Hypothalamus (tissue), 51 donors: ENCODE measurements around the gene MRPL23.
"Not testable (repeated sequence)": the region's sequence is repeated elsewhere in the genome, so short reads cannot be mapped to it uniquely, and the experiment has no call there.

Experiments
- DNase-seq, 51 donors: peaks; one replicate each; lab custom pipeline; 2025; lab: John Stamatoyannopoulos, UW

The MRPL23 gene

DNA sequence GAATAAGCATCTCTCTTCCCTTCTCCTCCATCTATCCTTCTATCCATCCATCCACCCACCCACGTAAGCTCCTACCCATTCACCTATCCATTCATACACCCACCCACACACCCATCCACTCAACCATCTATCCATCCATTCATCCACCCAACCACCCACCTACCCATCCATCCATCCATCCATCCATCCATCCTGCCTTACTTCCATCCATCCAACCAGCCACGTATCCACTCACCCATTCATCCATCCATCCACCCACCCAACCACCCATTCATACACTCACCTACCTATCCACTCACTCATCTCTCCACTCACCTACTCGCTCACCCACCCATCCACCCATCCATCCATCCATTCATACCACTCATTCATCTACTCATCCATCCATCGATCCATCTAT, 14.5 kb upstream of the MRPL23 start:
- DNase-seq, result no peak

DNA sequence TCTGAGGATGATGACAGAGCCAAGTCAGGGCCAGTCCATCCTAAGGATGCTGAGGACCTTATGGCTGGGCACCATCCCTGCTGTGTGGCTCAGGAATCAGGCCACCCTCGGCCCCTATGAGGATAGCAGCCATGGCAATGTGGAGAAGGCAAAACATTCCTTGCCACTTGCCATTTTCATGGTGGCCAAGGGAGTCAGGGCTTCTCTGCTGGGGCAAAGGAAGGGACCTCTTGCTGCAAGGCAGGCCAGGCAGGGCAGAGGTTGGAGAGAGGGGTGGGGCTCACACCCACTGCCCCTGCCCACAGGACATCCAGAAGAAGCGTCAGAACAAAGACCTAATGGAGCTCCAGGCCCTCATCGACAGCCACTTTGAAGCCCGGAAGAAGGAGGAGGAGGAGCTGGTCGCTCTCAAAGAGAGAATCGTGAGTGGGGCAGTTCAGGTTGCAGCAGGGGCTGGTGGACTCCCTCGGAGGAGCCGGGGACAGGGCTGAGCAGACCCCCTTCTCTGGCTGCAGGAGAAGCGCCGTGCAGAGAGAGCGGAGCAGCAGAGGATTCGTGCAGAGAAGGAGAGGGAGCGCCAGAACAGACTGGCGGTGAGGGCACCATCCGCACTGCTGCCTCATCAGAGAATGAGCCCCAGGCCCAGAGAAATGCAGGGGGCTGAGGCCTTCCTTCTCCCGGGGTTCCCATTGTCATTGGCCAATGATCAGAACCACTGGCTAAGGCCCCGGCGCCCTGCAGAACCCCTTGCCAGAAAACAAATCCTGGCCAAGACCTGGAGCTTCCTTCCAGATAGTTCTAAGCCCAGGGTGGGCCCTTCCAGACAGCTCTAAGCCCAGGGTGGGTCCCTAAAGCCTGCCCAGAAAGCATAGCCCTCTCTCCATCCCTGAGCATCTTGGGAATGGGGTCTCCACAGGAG, 13.5 kb upstream of the MRPL23 start:
- no peak for DNase-seq

DNA sequence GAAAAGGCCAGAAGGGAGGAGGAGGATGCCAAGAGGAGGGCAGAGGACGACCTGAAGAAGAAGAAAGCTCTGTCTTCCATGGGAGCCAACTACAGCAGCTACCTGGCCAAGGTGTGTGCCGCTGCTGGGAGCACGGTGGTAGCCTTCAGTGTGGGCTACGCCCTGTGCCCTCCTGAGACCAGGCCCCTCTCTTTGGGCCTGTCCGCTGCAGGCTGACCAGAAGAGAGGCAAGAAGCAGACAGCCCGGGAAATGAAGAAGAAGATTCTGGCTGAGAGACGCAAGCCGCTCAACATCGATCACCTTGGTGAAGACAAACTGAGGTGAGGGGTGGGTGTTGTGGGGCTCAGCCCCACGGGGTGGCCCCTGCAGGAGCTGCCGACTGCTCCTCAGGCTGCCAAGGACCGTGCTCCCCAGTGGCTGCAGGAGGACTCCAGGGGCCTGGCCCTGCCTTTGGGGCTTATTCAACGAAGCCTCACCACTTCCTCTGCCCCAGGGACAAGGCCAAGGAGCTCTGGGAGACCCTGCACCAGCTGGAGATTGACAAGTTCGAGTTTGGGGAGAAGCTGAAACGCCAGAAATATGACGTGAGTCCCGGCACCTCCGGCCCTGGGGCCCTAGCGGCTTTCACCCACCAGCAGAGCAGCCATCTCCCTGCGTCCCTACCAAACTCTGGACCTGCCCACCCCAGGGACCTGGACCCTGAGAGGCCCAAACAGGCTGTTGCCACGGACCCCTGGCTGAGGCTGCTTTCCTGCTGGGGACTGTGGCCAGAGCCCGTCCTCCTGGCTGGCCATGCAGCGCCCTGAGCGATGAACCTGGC, 12.6 kb upstream of the MRPL23 start:
- DNase-seq, result no peak

DNA sequence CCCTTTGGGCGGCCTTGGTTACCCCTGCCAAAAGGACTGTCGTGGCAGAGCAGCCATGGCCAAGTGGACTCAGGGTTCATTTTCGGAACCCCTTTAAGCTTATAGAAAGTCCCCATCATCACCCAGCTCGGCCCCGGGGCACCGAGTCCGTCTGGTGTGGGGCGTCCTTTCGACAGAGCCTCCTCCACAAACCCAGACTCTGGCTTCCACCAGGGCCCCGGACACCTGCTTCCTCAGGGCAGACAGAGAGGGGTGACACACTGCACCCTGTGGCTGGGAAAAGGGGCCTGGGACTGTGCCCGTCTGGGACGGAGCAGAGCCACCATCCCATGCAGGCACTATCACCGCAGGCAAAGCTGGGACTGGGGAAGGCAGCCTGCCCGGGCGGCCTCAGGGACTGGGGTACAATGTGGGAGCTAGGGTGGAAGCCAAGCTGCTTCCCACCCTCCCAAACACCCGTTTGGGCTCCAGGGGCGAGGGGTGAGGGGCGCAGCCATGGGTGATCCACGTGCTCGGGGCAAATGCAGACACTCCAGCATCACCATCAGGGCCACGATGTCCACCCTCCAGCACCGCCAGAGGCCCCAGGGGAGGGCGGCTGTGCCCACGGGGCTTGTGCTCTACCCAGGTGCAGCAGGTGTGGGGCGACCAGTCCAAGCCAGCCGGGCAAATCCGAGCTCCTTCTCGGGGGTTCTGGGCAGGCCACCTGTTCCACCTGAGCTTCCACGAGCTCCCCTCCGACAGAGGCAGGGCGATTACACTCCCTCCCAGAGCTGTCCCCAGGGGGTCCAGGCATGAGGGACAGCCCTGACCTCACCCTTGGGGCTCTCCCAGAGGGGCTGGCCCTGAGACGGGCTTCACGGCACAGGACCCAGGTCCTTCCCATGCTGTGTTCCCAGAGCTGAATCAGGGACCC, 11.7 kb upstream of the MRPL23 start:
- no peak for DNase-seq

DNA sequence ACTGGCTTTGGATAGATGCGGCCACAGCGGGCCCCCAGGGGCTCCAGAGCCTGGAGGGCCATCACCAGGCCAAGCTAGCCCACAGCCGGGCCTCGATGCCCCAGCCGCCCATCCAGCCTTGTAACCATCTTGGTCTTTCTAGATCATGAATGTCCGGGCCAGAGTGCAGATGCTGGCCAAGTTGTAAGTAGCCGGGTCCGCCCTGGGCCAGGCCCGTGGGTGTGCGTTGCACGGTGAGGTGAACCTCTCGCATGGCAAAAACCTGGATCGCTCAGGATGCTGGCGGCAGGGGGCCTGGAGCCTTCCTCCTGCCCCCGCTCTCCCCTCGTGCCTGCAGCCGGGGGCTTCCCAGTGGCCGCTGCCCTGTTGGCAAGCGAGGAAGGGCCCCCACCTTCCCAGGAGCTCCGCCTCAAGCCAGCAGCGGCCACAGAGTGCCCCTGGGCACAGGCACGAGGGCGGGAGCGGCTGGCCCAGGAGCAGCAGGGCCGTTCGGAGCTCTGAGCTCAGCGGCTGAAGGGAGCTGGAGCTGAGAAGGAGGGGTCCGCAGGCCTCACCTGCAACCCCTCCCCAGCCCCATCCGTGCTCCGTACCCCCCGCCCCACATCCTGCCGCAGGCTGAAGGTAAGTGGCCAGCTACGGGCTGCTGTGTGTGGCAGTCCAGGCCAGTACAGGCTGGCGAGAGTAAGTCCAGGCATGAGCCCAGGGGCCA, 10.9 kb upstream of the MRPL23 start:
- DNase-seq, result no peak

DNA sequence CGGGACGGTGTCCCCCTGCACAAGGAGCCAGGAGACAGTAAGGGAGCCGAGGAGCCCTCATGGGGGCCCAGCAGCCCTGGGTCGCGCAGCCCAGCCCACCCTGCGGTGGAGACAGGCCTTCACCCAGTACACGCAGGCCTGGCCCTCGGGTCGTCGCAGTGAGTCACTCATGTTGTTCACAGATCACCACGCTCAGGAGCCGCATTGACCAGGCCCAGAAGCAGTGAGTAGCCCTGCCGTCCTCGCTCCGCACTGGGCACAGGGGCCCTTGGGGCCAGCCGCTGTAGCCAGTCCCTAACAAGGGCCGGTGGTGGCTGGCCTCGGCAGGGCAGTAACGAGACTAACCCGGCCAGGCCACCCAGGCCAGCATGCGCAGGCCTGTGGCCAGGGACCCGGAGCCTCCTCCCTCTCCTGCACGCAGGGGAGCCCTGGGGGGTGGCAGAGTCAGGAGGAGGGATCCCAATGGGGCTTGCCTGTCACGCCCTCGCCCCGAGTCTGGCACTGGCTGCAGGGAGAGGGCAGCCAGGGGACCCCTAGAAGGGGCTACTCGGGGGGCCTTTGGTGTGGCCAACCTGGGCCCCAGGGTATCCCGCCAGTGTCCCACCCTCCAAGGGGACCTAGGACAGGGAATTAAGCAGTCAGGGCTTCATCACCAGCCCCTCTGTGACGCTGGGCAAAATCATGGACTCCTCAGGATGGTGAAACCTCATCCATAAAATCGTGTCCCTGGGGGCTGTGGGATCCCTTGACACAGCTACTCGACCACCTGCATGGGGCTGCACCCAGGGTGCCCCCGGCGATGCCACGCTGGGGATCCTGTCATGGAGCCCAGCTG, 10.1 kb upstream of the MRPL23 start:
- no peak for DNase-seq

DNA sequence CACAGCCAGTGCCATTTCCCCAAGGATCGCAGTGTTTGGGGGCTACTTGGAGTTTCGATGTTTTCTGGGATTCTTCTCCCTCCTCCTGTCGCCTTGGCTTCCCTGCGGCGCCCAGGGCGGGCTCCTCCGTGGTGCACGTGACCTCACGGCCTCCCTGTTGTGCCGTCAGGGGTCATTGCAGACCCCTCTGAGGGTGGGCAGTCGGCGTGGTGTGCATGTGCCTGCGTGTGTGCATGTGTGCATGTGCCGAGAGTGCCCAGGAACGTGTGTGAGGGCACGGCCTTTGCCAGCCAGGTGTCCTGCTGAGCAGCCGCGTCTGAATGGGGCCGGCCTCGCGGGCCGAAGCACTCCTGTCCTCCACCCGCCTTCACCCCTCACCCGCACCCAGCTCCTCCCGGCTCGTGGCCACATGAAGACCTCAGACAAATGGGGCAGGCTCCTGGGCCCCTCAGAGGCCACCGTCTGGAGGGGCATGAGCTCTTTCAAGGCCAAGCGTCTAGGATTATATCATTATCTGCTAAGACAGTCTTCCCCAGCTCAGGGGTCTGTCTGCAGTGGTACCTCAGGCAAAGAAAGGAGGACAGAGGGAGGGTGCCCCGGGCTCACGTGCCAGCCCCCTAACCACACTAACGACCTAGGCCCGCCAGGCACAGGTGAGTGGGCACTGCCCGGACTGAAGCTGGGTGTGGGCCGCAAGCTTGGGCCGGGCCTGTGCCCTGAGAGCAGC, 9.4 kb upstream of the MRPL23 start:
- DNase-seq, result no peak

DNA sequence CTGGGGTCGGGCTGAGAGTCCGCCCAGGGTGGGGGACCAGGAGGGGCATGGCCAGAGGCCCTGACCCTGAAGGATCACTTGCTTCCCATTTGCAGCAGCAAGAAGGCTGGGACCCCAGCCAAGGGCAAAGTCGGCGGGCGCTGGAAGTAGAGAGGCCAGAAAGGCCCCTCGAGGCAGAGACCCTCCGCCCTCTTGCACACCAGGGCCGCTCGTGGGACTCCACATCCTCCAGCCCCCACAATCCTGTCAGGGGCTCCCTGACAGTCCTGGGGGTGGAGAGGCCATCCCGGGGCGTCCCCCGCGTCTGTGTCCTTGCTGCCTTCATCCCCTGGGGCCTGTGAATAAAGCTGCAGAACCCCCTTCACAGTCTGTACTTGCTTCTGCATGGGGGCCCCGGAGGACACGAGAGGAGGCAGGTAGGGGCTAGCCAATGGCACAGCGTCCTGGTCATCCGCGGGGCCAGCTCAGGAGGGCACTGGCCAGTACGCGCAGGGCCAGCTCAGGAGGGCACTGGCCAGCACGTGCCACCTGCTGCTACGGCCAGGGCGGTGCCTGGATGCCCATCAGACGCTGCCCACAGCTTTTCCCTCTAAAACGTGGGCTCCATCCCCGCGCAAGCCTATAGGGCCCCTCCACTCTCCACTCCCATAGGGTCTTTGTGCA, 8.7 kb upstream of the MRPL23 start:
- no peak for DNase-seq

DNA sequence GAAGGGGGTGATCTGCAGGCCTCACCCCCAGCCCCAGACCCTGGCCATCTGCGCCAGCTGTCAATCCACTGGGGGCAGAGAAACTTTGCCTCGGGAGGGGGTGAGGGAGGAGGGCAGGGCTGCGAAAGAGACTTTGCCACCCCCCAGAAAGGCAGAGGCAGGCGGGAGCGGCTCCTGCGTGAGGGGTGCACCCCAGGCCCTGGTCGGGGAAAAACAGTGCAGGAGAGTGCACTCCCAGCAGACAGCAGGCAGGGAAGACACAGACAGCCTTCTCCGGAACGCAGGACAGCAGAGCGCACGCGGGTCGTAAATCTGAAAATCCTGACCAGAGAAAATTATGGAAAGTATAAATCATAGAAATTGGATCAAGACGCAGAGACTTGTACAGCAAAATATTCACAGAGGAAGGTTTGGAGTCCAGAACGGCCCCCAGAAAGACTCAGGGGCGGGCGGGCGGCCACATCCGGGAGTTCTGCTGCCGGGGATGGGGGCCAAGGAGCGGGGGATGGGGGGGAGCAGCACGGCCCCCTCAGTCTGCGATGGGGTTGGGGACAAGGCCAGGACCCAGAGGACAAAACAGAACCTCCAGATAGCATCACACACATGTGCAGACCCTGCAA, 8.0 kb upstream of the MRPL23 start:
- no peak for DNase-seq

DNA sequence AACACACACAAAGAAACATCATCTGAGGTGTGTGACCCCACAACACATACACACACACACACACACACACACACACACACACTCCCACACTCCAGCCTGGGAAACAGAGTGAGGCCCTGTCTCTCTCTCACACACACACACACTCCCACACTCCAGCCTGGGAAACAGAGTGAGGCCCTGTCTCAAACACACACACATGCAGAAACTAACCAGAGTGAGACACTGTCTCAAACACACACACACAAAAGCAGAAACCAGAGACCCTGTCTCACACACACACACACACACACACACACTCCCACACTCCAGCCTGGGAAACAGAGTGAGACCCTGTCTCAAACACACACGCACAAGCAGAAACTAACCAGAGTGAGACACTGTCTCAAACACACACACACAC, 7.3 kb upstream of the MRPL23 start:
- not testable (repeated sequence) for DNase-seq

DNA sequence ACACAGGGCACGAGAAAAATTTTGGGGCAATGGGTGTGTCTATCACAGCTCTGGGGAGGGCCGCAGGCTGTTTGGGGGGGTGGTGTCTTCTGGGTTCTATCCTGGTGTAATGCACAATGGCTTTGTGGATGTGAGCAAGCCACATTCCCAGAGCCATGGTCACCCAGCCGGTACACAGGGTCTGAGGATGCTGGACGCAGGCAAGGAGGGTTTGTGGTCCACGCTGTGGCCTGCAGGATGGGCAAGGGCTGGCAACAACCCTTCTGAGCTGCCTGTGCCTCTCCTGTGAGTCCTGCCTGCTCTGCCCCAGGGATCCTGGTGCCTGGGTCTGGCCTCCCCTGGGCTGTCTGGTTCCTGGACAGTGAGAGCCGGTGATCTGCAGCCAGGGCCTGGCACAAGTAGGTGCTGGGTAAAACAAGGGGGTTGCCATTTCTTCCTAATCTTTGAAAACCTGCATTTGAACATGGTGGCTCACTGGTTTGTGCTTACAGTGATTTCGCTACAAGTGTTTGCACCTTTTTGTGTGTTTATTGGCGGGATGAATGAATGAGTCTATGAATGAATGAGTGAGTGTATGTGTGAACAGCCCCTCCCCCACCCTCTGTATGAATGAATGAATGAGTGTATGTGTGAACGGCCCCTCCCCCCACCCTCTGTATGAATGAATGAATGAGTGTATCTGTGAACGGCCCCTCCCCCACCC, 4.4 kb upstream of the MRPL23 start:
- DNase-seq, result no peak

DNA sequence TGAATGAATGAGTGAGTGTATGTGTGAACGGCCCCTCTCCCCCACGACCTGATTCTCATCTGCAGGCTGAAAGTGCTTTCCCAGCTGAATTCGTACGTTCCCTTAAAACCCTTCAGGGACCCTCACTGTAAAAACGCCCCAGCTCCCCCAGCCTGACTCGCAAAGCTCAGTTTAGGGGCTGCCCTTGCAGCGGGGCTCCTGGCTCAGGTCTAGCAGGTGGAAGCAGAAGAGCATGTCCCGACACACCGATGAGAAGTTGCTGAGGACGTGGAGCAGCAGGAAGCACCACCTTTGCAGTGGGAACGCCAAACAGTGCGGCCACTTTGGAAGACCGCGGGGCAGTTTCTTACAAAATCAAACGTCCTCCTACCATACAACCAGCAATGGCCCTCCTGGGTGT, 3.6 kb upstream of the MRPL23 start:
- DNase-seq, result no peak

DNA sequence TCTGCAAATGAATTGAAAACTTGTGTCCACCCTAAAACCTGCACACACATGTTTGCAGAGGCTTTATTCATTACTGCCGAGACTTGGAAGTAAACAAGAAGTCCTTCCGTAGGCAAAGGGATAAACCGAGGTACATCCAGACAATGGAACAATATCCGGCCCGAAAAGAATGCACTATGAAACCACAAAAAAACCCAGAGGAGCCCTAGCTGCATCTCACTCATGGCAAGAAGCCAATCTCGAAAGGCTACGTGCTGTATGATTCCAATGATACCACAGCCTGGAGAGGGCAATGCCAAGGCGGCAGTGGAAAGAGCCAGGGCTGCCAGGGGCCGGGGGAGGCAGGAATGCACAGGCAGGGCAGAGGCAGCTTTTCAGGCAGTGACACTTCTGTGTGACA, 3.2 kb upstream of the MRPL23 start:
- no peak for DNase-seq

DNA sequence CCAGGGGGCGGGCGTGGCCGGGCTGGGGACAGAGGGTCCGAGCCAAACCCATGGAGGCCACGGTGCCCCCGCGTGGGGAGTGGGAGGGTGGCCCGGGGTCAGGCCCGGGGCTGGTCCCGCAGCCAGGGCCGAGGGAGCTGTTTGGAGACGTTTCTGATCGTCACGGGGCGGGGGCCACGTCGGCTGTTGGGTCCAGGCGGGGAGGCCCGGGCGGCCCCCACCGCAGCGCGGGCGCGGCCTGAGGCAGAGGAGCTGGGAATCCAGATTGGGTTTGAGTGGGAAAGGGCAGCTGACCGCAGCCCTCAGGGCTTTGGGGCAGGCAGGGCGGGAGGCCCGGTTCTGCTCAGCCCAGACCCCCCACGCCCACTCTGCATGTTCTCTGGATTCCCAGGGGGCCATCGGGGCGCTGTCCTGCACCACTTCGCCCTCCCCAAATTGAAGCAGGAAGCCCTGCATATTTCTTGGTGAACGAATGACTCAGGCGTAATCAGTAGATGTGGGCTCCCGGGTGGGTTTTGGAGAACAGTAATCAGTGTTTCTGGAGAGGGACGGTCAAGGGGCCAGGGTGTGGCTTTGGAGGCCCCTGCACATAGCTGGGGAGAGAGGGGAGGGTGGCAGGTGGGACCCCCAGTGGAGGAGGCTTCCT, 583 bp downstream of the MRPL23 start:
- no peak for DNase-seq

DNA sequence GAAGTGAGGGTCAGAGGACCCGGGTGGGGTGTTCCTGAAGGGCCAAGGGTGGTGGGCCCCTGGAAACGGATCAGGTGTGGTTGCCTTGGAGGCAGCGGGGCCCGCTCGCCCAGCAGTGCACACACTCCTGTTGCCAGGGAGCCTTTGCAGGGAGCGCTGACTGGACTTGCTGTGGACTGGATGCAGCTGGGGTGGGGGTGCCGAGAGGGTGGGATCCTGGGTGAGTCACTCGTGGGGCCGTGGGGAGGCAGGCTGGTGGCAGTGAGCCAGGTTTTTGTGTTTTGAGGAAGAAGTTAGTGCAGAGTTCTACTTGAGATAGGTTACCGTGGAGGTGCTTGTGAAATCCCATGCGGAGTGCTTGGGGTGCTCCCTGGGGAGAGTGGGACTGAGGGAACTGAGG, 1.3 kb downstream of the MRPL23 start:
- DNase-seq, result no peak

DNA sequence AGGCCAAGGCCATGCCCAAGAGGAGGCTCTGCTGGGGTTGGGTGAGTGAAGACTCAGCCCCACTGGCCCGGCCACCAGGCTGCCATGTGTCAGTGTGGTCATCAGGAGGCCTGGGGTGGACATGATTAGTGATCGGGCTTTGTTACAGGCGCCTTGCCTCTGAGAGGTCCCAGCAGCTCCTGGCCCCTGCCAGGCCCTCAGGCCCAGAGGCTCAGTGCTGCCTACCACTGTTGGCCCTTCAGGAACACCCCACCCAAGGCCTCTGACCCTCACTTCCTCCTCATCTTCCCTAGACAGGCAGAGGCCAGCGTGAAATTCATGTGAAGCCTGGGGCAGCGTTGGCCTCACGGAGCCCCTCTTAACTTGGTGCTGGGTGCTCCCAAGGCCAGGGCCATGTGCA, 2.2 kb downstream of the MRPL23 start:
- no peak for DNase-seq
